GM21717 (cell line): ENCODE measurements around the gene LIN54.
A peak's percentile ranks its signal among the peaks of the same experiment; 100 is the strongest.

Experiments used
- ATAC-seq: cut with Tn5 transposase; IDR thresholded peaks from one replicate; pipeline ENCODE4 v1.9.1; 2021; ENCODE audit warnings: mild to moderate bottlenecking, moderate library complexity; ENCODE audit not compliant: unreplicated experiment

Gene LIN54

GRCh38 chr4:82896755-82897154 is 113.9 kb downstream of the LIN54 start:
- no peak for ATAC-seq

GRCh38 chr4:82893942-82894341 is 116.7 kb downstream of the LIN54 start:
- ATAC-seq = no peak

GRCh38 chr4:82892467-82892802 is 118.2 kb downstream of the LIN54 start:
- ATAC-seq = no peak

GRCh38 chr4:82891707-82892466 is 118.7 kb downstream of the LIN54 start:
- ATAC-seq = peak; percentile 2

GRCh38 chr4:82890901-82891706 is 119.5 kb downstream of the LIN54 start, which contains the start of gene SEC31A:
SEC31A (minus strand) TSS chr4:82891153; CDS start chr4:82881936, 9,217 bp downstream.
- peak; percentile 86 for ATAC-seq

- no peak for ATAC-seq
Observed at GRCh38 chr4:82890528-82890900, 120.1 kb downstream of the LIN54 start.

- ATAC-seq = no peak
Observed at GRCh38 chr4:82889287-82889686, 121.3 kb downstream of the LIN54 start.

- ATAC-seq = no peak
Observed at GRCh38 chr4:82886147-82886942, 124.3 kb downstream of the LIN54 start.

GRCh38 chr4:82885410-82885809 is 125.2 kb downstream of the LIN54 start:
- ATAC-seq = no peak
